Measurements from ENCODE around the gene MGME1. TPM values are rescaled to one million over a fixed set of nuclear protein-coding genes. Genes with fewer than 3 reads are reported as not detected.

Gene MGME1
- 10 to 100 TPM; 10.1 to 19.1 TPM for total RNA-seq
- polyA plus RNA-seq: 10 to 100 TPM; 11.0 to 11.9 TPM
- long read RNA-seq, donor 1, partial matches to known transcripts: 7 of 11 reads
- long read RNA-seq, donor 1, other reads (novel, unspliced or antisense): 0 of 11 reads
- long read RNA-seq, donor 2, partial matches to known transcripts: 0 of 1 reads
- long read RNA-seq, donor 2, other reads (novel, unspliced or antisense): 0 of 1 reads
- long read RNA-seq, donor 3: 0 reads
- long read RNA-seq, donor 4: 0 reads
- long read RNA-seq, donor 5, transcript MGME1-203 (5 exons, 2,336 nt): major isoform, 7 of 23 reads
- long read RNA-seq, donor 5, partial matches to known transcripts: 13 of 23 reads
- long read RNA-seq, donor 5, other reads (novel, unspliced or antisense): 0 of 23 reads

GRCh38 chr20:17968366-17969277, at the start of gene MGME1, which contains the start of gene SNX5:
Gene MGME1, plus strand, starts transcription at chr20:17969018. Its CDS starts 842 bp downstream, at chr20:17969860.
Gene SNX5, minus strand, starts transcription at chr20:17968794. Its CDS starts 369 bp downstream, at chr20:17968425.
- Histone ChIP-seq H3K9me3 (ENCODE audit: control insufficient read depth in 4 of 4, insufficient read depth in 3 of 4, low read length in 3 of 4) (no peaks in the 10 kb centered on the region), H3K36me3 (ENCODE audit: control insufficient read depth in 4 of 4, insufficient read depth in 4 of 4, low read length in 4 of 4) (peaks cover 0 to 6% (median 1%) of the 10 kb centered on the region in 4 donors), H3K4me1 (ENCODE audit: control insufficient read depth in 5 of 5, insufficient read depth in 5 of 5, low read length in 5 of 5) (peaks cover 7 to 72% (median 36%) of the 10 kb centered on the region in 5 donors), H3K9ac (ENCODE audit: insufficient read depth in 1 of 2, low read length in 2 of 2) (peak within 1 kb of the TSS; percentile 82 to 99), H3K27me3 (ENCODE audit: control insufficient read depth in 3 of 3, insufficient read depth in 3 of 3, low read length in 2 of 3) (no peaks in the 10 kb centered on the region), H3K27ac (ENCODE audit: low read depth in 1 of 2, low read length in 1 of 2) (peak within 1 kb of the TSS; percentile 94 to 99), H3K4me3 (peak within 1 kb of the TSS; percentile 94)
- peak; percentile 95 for ATAC-seq (ENCODE audit: insufficient read depth, low FRiP score)
- DNase-seq: peak; percentile 100
- WGBS, 2 donors: 0% methylated on average over 69 to 96 of the region's 96 CpGs
- TF ChIP-seq CTCF (IDR thresholded peaks at IDR 0.05; ENCODE audit: control extremely low read depth, extremely low read depth): no peak

GRCh38 chr20:17919149-17919548, 49.7 kb upstream of the MGME1 start:
- ATAC-seq (ENCODE audit: insufficient read depth, low FRiP score): no peak
- Histone ChIP-seq H3K4me3 (no peak overlapping the region), H3K9ac (ENCODE audit: insufficient read depth in 1 of 2, low read length in 2 of 2) (no peak overlapping the region), H3K4me1 (ENCODE audit: control insufficient read depth in 5 of 5, insufficient read depth in 5 of 5, low read length in 5 of 5) (peaks cover 0 to 5% (median 0%) of the 10 kb centered on the region in 5 donors), H3K27me3 (ENCODE audit: control insufficient read depth in 3 of 3, insufficient read depth in 3 of 3, low read length in 2 of 3) (no peaks in the 10 kb centered on the region), H3K9me3 (ENCODE audit: control insufficient read depth in 4 of 4, insufficient read depth in 3 of 4, low read length in 3 of 4) (no peaks in the 10 kb centered on the region), H3K27ac (ENCODE audit: low read depth in 1 of 2, low read length in 1 of 2) (no peak overlapping the region), H3K36me3 (ENCODE audit: control insufficient read depth in 4 of 4, insufficient read depth in 4 of 4, low read length in 4 of 4) (no peaks in the 10 kb centered on the region)
- no peak for TF ChIP-seq CTCF (IDR thresholded peaks at IDR 0.05; ENCODE audit: control extremely low read depth, extremely low read depth)
- 97 to 98% methylated on average over 8 of the region's 8 CpGs for WGBS, 2 donors
- DNase-seq: no peak

GRCh38 chr20:17921774-17922173, 47.0 kb upstream of the MGME1 start:
- TF ChIP-seq CTCF (IDR thresholded peaks at IDR 0.05; ENCODE audit: control extremely low read depth, extremely low read depth): no peak
- peaks cover 0 to 14% (median 10%) of the 10 kb centered on the region in 5 donors for H3K4me1 ChIP-seq (ENCODE audit: control insufficient read depth in 5 of 5, insufficient read depth in 5 of 5, low read length in 5 of 5)
- no peak overlapping the region for H3K27ac ChIP-seq (ENCODE audit: low read depth in 1 of 2, low read length in 1 of 2)
- no peak overlapping the region for H3K9ac ChIP-seq (ENCODE audit: insufficient read depth in 1 of 2, low read length in 2 of 2)
- no peak for DNase-seq
- ATAC-seq (ENCODE audit: insufficient read depth, low FRiP score): no peak
- no peaks in the 10 kb centered on the region for H3K27me3 ChIP-seq (ENCODE audit: control insufficient read depth in 3 of 3, insufficient read depth in 3 of 3, low read length in 2 of 3)
- no peak overlapping the region for H3K4me3 ChIP-seq
- H3K9me3 ChIP-seq (ENCODE audit: control insufficient read depth in 4 of 4, insufficient read depth in 3 of 4, low read length in 3 of 4): no peaks in the 10 kb centered on the region
- no peaks in the 10 kb centered on the region for H3K36me3 ChIP-seq (ENCODE audit: control insufficient read depth in 4 of 4, insufficient read depth in 4 of 4, low read length in 4 of 4)
- 11 to 22% methylated on average over 1 of the region's 1 CpG for WGBS, 2 donors

Measured in lung (tissue), 16 donors.